GM06990 (cell line): ENCODE results near the gene SLC35F5.
"Not testable (repeated sequence)": the region's sequence is repeated elsewhere in the genome, so short reads cannot be mapped to it uniquely, and the experiment has no call there.

ENCODE experiments used
- DNase-seq: peaks from one replicate; pipeline ENCODE4 v3.0.0-alpha.2; 2011; ENCODE audit not compliant: insufficient read length; ENCODE audit errors: extremely low read depth
- H3K27me3 ChIP-seq: replicated peaks from 2 replicates; pipeline ENCODE4 v1.6.0; 2011; ENCODE audit warnings: low read length; ENCODE audit not compliant: control insufficient read depth, insufficient read depth
- H3K36me3 ChIP-seq: 2 replicates; pipeline ENCODE4 v1.5.1; 2011; ENCODE audit warnings: low read length; ENCODE audit not compliant: control insufficient read depth, insufficient read depth
- H3K4me3 ChIP-seq: replicated peaks from 2 replicates; pipeline ENCODE4 v1.5.1; 2011; ENCODE audit warnings: low read depth, mild to moderate bottlenecking, control low read depth, low read length
- CTCF ChIP-seq: IDR thresholded peaks from 2 replicates; pipeline ENCODE4 v1.5.1; 2011; ENCODE audit warnings: low read length, control low read depth, mild to moderate bottlenecking, inconsistent platforms; ENCODE audit not compliant: insufficient read depth, poor library complexity, severe bottlenecking

SLC35F5 gene

GRCh38 chr2:113700186-113700841 lies 56.1 kb downstream of the SLC35F5 start:
- Histone ChIP-seq H3K36me3 (no peaks in the 10 kb centered on the region), H3K4me3 (peak overlapping the region; percentile 49), H3K27me3 (no peaks in the 10 kb centered on the region)
- peak; percentile 47 for DNase-seq
- peak; percentile 61 for TF ChIP-seq CTCF

GRCh38 chr2:113698892-113699447 lies 57.5 kb downstream of the SLC35F5 start:
- DNase-seq = no peak
- H3K27me3 ChIP-seq = no peaks in the 10 kb centered on the region
- H3K4me3 ChIP-seq = peak overlapping the region; percentile 24
- no peaks in the 10 kb centered on the region for H3K36me3 ChIP-seq
- TF ChIP-seq CTCF = no peak

GRCh38 chr2:113698251-113698650 lies 58.2 kb downstream of the SLC35F5 start:
- not testable (repeated sequence) for H3K27me3 ChIP-seq, DNase-seq, H3K36me3 ChIP-seq, H3K4me3 ChIP-seq

- no peak for TF ChIP-seq CTCF
- Histone ChIP-seq H3K27me3 (no peaks in the 10 kb centered on the region), H3K36me3 (no peaks in the 10 kb centered on the region), H3K4me3 (no peak overlapping the region)
- no peak for DNase-seq
Measured at GRCh38 chr2:113697516-113697915, 58.9 kb downstream of the SLC35F5 start.

- Histone ChIP-seq H3K27me3 (no peaks in the 10 kb centered on the region), H3K36me3 (no peaks in the 10 kb centered on the region), H3K4me3 (no peak overlapping the region)
- TF ChIP-seq CTCF = no peak
- DNase-seq = no peak
Measured at GRCh38 chr2:113694438-113694837, 62.0 kb downstream of the SLC35F5 start.

- Histone ChIP-seq H3K4me3 (no peak overlapping the region), H3K36me3 (no peaks in the 10 kb centered on the region), H3K27me3 (no peaks in the 10 kb centered on the region)
- no peak for TF ChIP-seq CTCF
- DNase-seq = peak; percentile 49
Measured at GRCh38 chr2:113692698-113693428, 63.6 kb downstream of the SLC35F5 start.

- not testable (repeated sequence) for H3K4me3 ChIP-seq, H3K27me3 ChIP-seq, H3K36me3 ChIP-seq, DNase-seq
Measured at GRCh38 chr2:113690871-113691270, 65.6 kb downstream of the SLC35F5 start.
